Activated naive CD8-positive, alpha-beta T cell treated with anti-CD3 and anti-CD28 coated beads for 36 hours (primary cell): Measurements from ENCODE around the gene GABRB3. TPM values are rescaled to one million over a fixed set of nuclear protein-coding genes. Genes with fewer than 3 reads are reported as not detected.

Source experiments
- DNase-seq: peaks from one replicate; pipeline ENCODE4 v3.0.0; 2021
- H3K27ac Mint-ChIP-seq: one replicate; pipeline ENCODE4 v1.8.0; 2022; ENCODE audit warnings: mild to moderate bottlenecking, moderate library complexity, mixed read lengths
- H3K27me3 Mint-ChIP-seq: one replicate; pipeline ENCODE4 v1.8.0; 2022; ENCODE audit warnings: mild to moderate bottlenecking, mixed read lengths
- H3K36me3 Mint-ChIP-seq: one replicate; pipeline ENCODE4 v1.8.0; 2021; ENCODE audit warnings: mild to moderate bottlenecking, mixed read lengths
- H3K4me1 Mint-ChIP-seq: one replicate; pipeline ENCODE4 v1.8.0; 2021; ENCODE audit warnings: mixed read lengths
- H3K4me3 Mint-ChIP-seq: one replicate; pipeline ENCODE4 v1.8.0; 2022; ENCODE audit warnings: mild to moderate bottlenecking, moderate library complexity, mixed read lengths
- H3K9me3 Mint-ChIP-seq: one replicate; pipeline ENCODE4 v1.8.0; 2022; ENCODE audit warnings: mixed read lengths
- total RNA-seq, 2 experiments: library from RNA; stranded (reverse); gene quantifications; one replicate each; pipeline ENCODE4 v1.2.3, GENCODE V29; 2021

The GABRB3 gene
- total RNA-seq: under 1 TPM; 0.14 to 0.16 TPM

DNA sequence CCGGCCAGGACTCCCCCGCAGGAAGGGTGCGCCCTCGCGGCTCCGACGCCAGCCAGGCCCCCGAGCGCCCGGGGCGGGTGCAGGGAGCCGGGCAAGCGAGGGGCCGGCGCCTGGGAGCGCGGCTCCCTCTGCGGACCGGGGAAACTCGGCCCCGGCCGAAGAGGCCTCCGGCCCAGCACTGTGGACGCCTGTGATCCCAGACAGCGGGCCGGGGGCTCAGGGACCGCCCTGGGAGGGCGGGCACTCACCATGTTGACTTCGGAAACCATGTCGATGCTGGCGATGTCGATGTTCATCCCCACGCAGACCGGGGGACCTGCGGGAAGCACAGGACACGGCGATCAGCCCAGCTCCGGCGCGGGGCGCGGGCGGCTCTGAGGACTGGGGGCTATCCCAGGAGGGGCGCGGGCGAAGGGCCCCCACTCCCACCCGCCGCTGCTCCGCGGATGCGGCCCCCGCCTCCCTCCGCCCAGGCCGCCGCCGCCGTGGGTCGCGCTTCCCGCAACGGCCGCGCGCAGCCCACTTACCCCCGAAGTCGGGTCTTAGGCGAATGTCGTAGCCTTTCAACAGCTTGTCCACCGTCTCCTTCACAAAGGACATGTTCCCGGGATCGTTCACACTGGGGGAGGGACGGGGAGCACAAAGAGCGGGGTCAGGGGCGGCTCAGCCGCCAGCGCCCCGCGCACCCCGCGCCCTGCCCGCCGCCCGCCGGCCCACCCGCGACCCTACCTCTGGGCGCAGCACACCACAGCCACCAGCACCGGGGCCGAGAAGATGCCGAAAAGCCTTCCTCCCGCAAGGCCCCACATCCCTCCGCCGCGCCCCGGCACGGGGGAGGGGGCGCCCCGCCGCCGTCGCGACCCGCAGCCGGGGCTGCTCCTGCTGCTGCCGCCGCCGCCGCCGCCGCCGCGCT lies at the start of gene GABRB3:
Gene GABRB3, minus strand, starts transcription at position 913 of the 913 bp plus-strand sequence.
- H3K4me1 Mint-ChIP-seq: no peaks in the 10 kb centered on the region
- DNase-seq: no peak
- H3K27me3 Mint-ChIP-seq: peaks cover 56% of the 10 kb centered on the region
- H3K9me3 Mint-ChIP-seq: no peaks in the 10 kb centered on the region
- H3K4me3 Mint-ChIP-seq: peak within 1 kb of the TSS; percentile 43
- no peak within 1 kb of the TSS for H3K27ac Mint-ChIP-seq
- no peaks in the 10 kb centered on the region for H3K36me3 Mint-ChIP-seq

DNA sequence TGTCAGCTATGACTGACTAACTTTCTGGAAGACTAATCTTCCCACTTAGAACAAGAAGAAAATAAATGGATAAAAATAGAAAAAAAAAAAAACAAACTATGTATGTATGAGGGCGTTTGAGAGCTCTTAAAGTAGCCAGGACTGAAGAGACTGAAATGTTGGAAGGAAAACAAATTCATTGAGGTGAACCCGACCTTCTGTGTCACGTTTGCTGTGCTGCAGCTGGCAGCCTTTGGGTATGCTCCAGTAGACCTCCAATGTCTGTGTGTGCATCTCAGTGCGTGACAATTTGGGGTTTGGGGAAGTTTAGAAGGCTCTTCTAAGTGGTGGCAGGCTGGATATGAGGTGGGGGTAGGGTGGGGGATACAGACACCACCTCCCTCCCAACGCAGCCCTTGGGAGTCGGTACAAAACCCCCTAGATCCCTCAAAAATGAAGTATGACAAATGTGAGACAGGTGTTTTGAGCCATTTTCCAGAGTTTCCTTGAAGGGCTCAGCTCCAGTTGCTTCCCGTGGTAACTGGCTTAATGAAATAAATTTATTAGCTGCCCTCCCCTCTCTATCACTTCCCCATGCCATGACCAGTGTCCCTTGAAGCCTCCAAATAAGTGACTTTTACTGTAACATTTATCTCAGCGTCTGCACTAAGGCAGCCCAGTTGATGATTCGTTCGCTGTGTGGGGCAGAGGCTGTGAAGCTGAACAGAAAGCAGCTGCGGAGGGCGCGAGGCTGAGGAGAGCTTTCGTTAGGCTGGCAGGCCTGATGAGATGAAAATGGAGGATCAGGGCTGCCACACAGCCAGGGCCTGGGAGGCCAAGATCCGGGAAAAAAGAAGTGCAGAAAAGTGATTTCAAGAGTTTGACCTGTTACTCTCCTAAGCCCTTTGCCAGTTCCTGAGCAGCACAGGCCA lies 34.9 kb upstream of the GABRB3 start:
- Mint-ChIP-seq H3K27ac (no peak overlapping the region), H3K36me3 (no peaks in the 10 kb centered on the region), H3K4me1 (no peaks in the 10 kb centered on the region), H3K27me3 (peaks cover 4% of the 10 kb centered on the region), H3K9me3 (peaks cover 12% of the 10 kb centered on the region), H3K4me3 (no peak overlapping the region)
- no peak for DNase-seq

DNA sequence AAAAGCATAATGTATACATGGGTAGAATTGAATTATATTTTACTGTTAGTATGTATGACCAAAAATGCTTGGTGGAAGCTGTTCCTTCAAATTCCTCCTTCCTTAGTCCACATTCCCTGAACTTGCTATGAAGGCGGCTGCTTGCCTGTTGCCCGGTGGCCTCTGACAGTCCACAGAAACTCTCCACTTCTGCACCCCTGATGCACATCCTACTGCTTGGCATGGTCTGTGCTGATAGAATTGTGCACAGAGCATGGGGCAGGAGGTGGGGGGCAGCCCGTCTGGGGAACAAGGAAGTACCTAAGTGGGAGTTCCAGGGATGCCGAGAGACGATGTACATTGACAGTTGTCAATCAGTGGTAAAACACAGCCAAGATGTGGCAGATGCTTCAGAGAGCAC lies 33.7 kb upstream of the GABRB3 start:
- Mint-ChIP-seq H3K4me3 (no peak overlapping the region), H3K9me3 (peaks cover 6% of the 10 kb centered on the region), H3K4me1 (no peaks in the 10 kb centered on the region), H3K27ac (no peak overlapping the region), H3K27me3 (peaks cover 4% of the 10 kb centered on the region), H3K36me3 (no peaks in the 10 kb centered on the region)
- no peak for DNase-seq

DNA sequence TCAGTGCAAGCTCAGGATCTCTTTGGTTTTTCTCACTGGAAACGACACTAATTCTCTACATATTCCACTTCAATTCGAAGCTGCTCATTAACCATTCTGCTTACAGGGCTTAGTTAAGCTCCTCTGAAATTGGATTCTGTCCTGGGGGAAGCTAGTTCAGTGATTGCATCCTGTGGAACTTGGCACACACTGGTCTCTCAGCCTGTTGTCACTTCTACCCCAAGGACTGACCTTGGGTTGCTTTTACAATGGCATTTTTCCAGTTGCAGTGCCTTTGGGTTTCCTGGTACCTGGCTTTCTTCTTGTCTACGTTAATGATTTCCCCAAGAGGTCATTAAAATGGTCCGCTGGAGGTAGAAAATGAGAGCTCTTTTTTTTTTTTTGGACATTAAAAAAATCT lies 33.3 kb upstream of the GABRB3 start:
- Mint-ChIP-seq H3K27me3 (peaks cover 4% of the 10 kb centered on the region), H3K27ac (no peak overlapping the region), H3K9me3 (peaks cover 5% of the 10 kb centered on the region), H3K36me3 (no peaks in the 10 kb centered on the region), H3K4me3 (no peak overlapping the region), H3K4me1 (no peaks in the 10 kb centered on the region)
- DNase-seq: no peak

DNA sequence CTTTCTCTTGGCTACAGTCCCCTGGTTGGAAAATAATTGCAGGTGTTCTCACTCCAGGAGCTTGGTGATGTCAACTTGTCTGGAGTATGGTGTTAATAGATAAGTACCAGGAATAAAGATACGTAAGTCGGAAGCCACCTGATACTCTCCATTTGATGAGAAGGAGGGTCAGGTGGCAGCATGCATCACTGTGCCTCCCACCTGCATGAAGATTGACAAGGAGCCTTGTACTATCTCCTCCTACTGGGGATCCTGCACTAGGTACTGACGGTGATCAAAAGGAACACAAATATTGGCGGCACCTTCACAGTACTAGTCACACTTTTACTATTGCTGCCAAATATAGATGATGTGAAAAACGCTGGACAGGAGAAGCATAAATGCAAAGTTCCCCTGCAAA lies 32.6 kb upstream of the GABRB3 start:
- Mint-ChIP-seq H3K4me3 (no peak overlapping the region), H3K36me3 (no peaks in the 10 kb centered on the region), H3K27me3 (peaks cover 4% of the 10 kb centered on the region), H3K27ac (no peak overlapping the region), H3K4me1 (no peaks in the 10 kb centered on the region), H3K9me3 (peaks cover 5% of the 10 kb centered on the region)
- DNase-seq: no peak

DNA sequence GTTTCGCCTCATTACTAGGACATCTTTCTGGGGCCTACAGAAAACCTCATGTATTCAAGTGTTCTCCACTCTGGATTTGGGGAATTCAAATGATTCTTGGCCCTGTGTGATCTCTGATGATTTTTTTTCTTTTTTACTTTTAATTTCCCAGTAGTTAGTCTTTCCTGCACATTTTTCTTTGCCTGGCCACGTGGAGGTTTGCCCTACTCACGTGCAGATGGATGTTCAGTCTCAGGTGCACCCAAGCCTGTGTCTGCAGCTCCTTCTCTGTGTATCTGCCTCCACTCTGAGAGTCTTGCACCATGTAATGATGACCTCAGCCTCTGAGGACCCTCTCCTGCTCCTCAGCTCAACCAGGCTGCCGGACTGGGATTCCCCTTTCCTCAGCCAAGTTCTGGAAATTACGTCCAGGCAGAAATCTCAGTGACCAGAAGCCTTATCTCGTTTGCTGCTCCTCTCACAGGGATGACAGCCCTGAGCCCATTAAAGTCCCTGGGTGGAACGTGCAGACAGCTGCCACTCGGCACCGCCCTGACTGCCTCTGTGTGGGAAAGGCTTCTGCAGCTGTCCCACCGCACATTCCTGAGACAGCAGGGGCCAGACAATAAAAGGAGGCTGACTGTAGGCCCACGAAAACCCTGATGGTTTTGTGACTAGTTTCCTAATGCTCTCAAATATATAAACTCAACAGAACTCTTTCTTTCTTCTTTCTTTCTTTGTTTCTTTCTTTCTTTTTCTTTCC lies 31.4 kb upstream of the GABRB3 start:
- Mint-ChIP-seq H3K4me1 (no peaks in the 10 kb centered on the region), H3K27ac (no peak overlapping the region), H3K4me3 (no peak overlapping the region), H3K36me3 (no peaks in the 10 kb centered on the region), H3K27me3 (peaks cover 4% of the 10 kb centered on the region), H3K9me3 (peaks cover 2% of the 10 kb centered on the region)
- no peak for DNase-seq

DNA sequence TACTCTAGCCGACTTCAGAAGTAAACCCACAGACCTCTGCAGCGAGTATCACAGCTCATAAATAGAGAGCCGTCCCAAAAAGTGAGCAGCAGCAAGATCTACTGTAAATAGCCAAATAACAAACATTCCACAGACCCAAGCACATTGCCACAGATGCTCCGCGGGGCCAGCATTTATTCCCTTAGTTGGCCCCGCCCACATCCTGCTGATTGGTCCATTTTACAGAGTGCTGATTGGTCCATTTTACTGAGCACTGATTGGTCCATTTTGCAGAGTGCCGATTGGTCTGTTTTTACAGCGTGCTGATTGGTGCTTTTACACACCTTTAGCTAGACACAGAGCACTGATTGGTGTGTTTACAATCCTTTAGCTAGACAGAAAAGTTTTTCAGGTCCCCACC lies 17.3 kb upstream of the GABRB3 start:
- Mint-ChIP-seq H3K4me1 (no peaks in the 10 kb centered on the region), H3K27ac (no peak overlapping the region), H3K27me3 (peaks cover 3% of the 10 kb centered on the region), H3K9me3 (peaks cover 4% of the 10 kb centered on the region), H3K4me3 (no peak overlapping the region), H3K36me3 (no peaks in the 10 kb centered on the region)
- DNase-seq: no peak

DNA sequence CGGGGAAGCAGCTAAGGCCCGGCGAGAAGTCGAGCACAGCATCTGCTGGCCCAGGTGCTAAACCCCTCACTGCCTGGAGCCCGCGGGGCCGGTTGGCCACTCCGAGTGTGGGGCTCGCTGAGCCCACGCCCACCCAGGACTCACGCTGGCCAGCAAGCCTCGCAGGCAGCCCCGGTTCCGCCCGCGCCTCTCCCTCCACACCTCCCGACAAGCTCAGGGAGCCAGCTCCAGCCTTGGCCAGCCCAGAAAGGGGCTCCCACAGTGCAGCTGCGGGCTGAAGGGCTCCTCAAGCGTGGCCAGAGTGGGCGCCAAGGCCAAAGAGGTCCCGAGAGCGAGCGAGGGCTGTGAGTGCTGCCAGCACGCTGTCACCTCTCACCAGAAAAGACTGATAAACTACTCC lies 8.9 kb upstream of the GABRB3 start:
- no peaks in the 10 kb centered on the region for H3K4me1 Mint-ChIP-seq
- H3K9me3 Mint-ChIP-seq: no peaks in the 10 kb centered on the region
- H3K36me3 Mint-ChIP-seq: no peaks in the 10 kb centered on the region
- H3K27ac Mint-ChIP-seq: no peak overlapping the region
- no peak for DNase-seq
- no peak overlapping the region for H3K4me3 Mint-ChIP-seq
- peaks cover 5% of the 10 kb centered on the region for H3K27me3 Mint-ChIP-seq

DNA sequence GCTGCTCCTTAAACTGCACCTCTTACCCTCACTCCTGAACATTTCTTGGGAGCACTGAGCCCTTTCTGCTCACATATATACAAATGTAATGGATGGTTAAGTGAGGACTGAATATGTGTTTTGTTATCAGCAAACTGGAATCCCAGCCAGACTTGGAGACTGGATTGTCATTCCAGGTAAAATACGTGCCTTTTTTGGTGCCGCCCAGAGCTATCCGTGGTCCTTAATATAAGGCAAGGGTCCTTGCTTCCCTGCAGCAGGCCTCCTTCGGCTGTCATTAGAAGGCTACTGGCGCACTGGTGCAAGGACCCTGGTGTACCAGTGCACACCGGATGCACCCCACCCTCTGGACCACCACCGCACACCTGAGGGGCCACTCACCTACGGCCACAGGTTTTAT lies 1.1 kb upstream of the GABRB3 start:
- DNase-seq: no peak
- Mint-ChIP-seq H3K27ac (no peak overlapping the region), H3K27me3 (peaks cover 60% of the 10 kb centered on the region), H3K36me3 (no peaks in the 10 kb centered on the region), H3K9me3 (no peaks in the 10 kb centered on the region), H3K4me1 (no peaks in the 10 kb centered on the region), H3K4me3 (peak overlapping the region; percentile 43)

DNA sequence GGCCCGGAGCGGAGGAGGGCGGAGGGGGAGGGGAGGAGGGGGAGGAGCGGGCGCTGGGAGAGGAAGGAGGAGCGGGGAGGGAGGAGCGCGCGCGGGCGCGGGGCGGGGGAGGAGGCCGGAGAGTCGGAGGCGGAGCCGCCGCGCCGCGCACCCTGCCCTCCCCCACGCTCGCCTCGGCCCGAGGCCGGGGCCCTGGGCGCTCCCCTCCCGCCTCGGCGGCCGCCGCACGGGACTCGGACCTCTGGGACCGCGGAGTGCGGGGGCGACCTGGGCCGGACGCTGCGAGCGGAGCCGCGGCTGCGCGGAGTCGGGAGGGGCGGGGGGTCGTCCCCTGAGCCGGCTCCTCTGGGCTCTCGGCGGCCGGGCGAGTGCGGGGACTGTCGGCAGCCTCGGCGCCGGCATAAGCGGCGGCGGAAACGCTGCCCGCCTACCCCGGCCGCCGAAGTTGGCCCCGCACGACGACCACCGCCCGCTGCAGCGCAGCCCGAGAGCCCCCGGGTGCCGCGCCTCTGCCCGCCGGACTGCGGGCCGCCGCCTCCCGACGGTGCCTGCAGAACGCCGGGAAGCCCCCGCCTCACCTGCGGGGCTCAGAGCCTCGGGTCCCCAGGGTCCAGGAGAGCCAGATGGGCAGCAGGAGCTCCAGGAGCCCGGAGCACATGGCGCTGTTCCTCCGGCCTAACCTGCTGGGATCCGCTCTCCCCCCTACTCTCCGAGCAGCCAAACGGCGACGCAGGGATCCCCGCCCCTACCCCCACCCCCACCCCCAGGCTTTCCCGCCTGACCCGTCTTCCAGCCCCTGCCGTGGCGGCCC lies 406 bp upstream of the GABRB3 start:
- Mint-ChIP-seq H3K27ac (no peak overlapping the region), H3K4me1 (no peaks in the 10 kb centered on the region), H3K4me3 (peak overlapping the region; percentile 43), H3K9me3 (no peaks in the 10 kb centered on the region), H3K27me3 (peaks cover 62% of the 10 kb centered on the region), H3K36me3 (no peaks in the 10 kb centered on the region)
- DNase-seq: no peak

DNA sequence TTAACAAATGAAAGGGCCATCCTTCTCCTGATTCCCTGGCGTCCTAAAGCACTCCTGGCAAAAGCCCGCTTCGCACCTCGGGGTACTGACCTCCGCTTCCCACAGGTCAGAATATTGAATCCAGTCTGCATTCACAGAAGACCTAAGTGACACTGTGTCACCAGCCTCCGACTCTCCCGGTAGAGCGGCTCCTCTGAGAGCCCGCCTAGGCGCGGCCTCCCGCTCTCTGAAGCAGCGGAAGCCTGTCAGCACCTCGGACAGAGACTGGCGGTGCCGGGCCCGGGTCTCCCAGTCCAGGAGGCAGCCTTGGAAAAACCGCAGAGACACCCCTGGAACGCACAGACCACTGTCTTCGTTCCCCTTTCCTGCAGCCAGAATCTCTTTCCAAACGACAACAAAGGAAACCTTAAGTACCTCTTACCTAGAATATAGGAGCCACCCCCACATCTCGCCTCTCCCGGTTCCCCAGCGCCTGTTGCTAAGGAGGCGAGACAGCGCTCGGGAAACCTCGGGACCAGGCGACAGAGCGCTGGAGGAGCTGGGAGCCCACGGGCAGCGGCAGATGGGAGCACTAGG lies 1.2 kb downstream of the GABRB3 start:
- no peak overlapping the region for H3K27ac Mint-ChIP-seq
- H3K27me3 Mint-ChIP-seq: peaks cover 56% of the 10 kb centered on the region
- no peaks in the 10 kb centered on the region for H3K9me3 Mint-ChIP-seq
- no peak overlapping the region for H3K4me3 Mint-ChIP-seq
- no peaks in the 10 kb centered on the region for H3K4me1 Mint-ChIP-seq
- H3K36me3 Mint-ChIP-seq: no peaks in the 10 kb centered on the region
- DNase-seq: no peak

DNA sequence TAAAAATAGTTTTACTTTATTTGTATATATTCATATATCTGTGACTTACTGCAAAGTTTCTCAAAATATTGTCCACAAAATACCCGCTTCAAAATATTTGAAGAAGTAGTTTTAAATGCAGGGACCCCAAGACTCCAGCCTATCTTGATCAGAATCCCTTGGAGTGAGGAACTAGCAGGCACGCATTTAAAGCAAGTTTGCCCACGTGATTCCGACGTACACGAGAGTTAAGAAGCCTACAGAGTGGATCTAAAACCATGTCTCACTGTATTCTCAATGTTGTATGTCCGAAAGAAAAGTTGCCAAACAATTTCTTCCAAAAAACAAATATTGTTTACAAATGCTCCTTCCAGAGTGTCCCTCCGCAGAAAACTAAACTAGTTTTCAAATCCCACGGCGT lies 1.7 kb downstream of the GABRB3 start:
- Mint-ChIP-seq H3K4me1 (no peaks in the 10 kb centered on the region), H3K4me3 (no peak overlapping the region), H3K27ac (no peak overlapping the region), H3K36me3 (no peaks in the 10 kb centered on the region), H3K27me3 (peaks cover 56% of the 10 kb centered on the region), H3K9me3 (no peaks in the 10 kb centered on the region)
- no peak for DNase-seq

DNA sequence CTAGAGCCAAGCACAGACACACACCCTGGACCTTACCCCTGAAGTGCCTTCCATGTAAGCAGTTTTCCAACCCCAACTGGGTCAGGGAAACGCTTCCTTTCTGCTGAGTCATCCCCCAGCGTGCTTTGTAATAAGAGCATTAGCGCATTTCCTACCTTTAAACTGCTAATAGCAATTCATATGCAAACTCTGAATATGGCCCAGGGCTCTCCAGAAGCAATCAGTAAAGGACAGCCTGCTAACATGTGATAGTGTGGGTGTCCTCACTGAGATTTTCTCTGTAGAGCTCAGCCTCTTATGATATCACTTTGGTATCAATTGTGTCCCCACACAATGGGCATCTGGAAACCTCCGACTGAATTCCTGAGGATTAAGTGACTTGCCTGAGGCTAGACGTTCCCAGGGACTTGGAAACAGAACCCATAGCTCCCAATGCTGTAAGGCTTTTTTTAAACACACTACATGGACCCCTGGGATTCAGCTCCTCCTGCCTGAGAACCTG lies 5.6 kb downstream of the GABRB3 start:
- Mint-ChIP-seq H3K4me1 (no peaks in the 10 kb centered on the region), H3K9me3 (no peaks in the 10 kb centered on the region), H3K4me3 (no peak overlapping the region), H3K36me3 (no peaks in the 10 kb centered on the region), H3K27me3 (peaks cover 30% of the 10 kb centered on the region), H3K27ac (no peak overlapping the region)
- no peak for DNase-seq

DNA sequence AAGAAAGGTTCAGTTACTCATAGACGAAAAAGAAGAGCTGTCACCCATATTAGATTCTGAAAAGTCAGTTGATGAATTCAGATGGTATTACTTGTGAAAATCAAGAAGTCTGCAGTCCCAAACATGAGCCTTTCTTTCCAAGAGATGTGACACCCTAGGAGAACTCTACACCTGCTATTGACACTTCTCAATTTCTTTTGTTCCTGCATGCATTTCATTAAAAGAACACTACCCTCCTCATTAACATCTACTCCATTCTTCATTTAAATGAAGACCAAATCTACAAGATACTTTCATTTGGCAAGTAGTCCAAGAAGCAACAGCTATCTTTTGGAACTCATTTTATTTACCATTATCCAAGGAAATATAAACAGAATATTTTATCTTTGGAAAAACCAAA lies 6.6 kb downstream of the GABRB3 start:
- no peaks in the 10 kb centered on the region for H3K36me3 Mint-ChIP-seq
- H3K4me3 Mint-ChIP-seq: no peak overlapping the region
- H3K4me1 Mint-ChIP-seq: no peaks in the 10 kb centered on the region
- H3K9me3 Mint-ChIP-seq: no peaks in the 10 kb centered on the region
- peaks cover 21% of the 10 kb centered on the region for H3K27me3 Mint-ChIP-seq
- DNase-seq: no peak
- H3K27ac Mint-ChIP-seq: no peak overlapping the region
